ENCODE results near the gene RAB17. TPM values are rescaled to one million over a fixed set of nuclear protein-coding genes. Genes with fewer than 3 reads are reported as not detected.
A peak's percentile ranks its signal among the peaks of the same experiment; 100 is the strongest.
"Not testable (repeated sequence)": the region's sequence is repeated elsewhere in the genome, so short reads cannot be mapped to it uniquely, and the experiment has no call there.

Gene RAB17
- total and polyA plus RNA-seq, 7 donors = 0.33 to 48.8 (median 2.8) TPM

GRCh38 chr2:237612527-237613357, 22.2 kb upstream of the RAB17 start:
- intact Hi-C loops (cut with DNase I) = no loop called here
- Histone ChIP-seq H3K4me3 (no peak overlapping the region), H3K4me1 (peaks cover 0 to 41% (median 34%) of the 10 kb centered on the region in 4 donors), H3K9me3 (no peaks in the 10 kb centered on the region), H3K36me3 (no peaks in the 10 kb centered on the region), H3K27ac (no peak overlapping the region), H3K27me3 (no peaks in the 10 kb centered on the region)
- no peak for DNase-seq
- TF ChIP-seq POLR2A (IDR thresholded peaks at IDR 0.05) (no peak), CTCF (IDR thresholded peaks at IDR 0.05) (no peak), EP300 (IDR thresholded peaks at IDR 0.05) (no peak), POLR2AphosphoS5 (IDR thresholded peaks at IDR 0.05) (no peak)
- 93 to 94% methylated on average over 10 of the region's 10 CpGs for WGBS, 2 donors

GRCh38 chr2:237606522-237606921, 16.0 kb upstream of the RAB17 start:
- H3K36me3 ChIP-seq; intact Hi-C loops (cut with DNase I); H3K9me3 ChIP-seq; H3K4me1 ChIP-seq; H3K4me3 ChIP-seq; DNase-seq; H3K27ac ChIP-seq; H3K27me3 ChIP-seq: not testable (repeated sequence)
- WGBS, 2 donors = 85 to 97% methylated on average over 4 of the region's 4 CpGs

GRCh38 chr2:237604960-237605359, 14.4 kb upstream of the RAB17 start:
- WGBS, 2 donors = 72 to 94% methylated on average over 9 of the region's 9 CpGs
- intact Hi-C loops (cut with DNase I) = loop anchor here (5.0 kb wide), 1 partner anchor 142 kb away; no protein-coding TSS in a partner anchor
- Histone ChIP-seq H3K27me3 (no peaks in the 10 kb centered on the region), H3K4me1 (peaks cover 0 to 12% (median 8%) of the 10 kb centered on the region in 4 donors), H3K36me3 (no peaks in the 10 kb centered on the region), H3K27ac (no peak overlapping the region), H3K9me3 (no peaks in the 10 kb centered on the region), H3K4me3 (no peak overlapping the region)
- TF ChIP-seq CTCF (IDR thresholded peaks at IDR 0.05) (peak in 1 of 4 experiments; percentile 8), POLR2AphosphoS5 (IDR thresholded peaks at IDR 0.05) (no peak)
- DNase-seq = no peak

- Histone ChIP-seq H3K36me3 (no peaks in the 10 kb centered on the region), H3K4me1 (peaks cover 0 to 18% (median 14%) of the 10 kb centered on the region in 4 donors), H3K27ac (peak overlapping the region in 1 of 4 donors; percentile 44), H3K4me3 (no peak overlapping the region), H3K27me3 (no peaks in the 10 kb centered on the region), H3K9me3 (no peaks in the 10 kb centered on the region)
- intact Hi-C loops (cut with DNase I) = loop anchor here (5.0 kb wide), 1 partner anchor 143 kb away; no protein-coding TSS in a partner anchor
- TF ChIP-seq EP300 (IDR thresholded peaks at IDR 0.05) (no peak), CTCF (IDR thresholded peaks at IDR 0.05) (no peak), POLR2A (IDR thresholded peaks at IDR 0.05) (no peak), POLR2AphosphoS5 (IDR thresholded peaks at IDR 0.05) (no peak)
- WGBS, 2 donors = 88 to 95% methylated on average over 11 of the region's 11 CpGs
- no peak for DNase-seq
These were observed 13.9 kb upstream of the RAB17 start for GRCh38 chr2:237604391-237604790.

GRCh38 chr2:237603718-237604362, 13.3 kb upstream of the RAB17 start:
- H3K4me3 ChIP-seq = peak overlapping the region in 1 of 4 donors; percentile 4
- H3K27me3 ChIP-seq = no peaks in the 10 kb centered on the region
- H3K27ac ChIP-seq = peak overlapping the region in 2 of 4 donors; percentile 32 to 44
- no peak for DNase-seq
- 27 to 44% methylated on average over 15 of the region's 15 CpGs for WGBS, 2 donors
- peaks cover 0 to 21% (median 17%) of the 10 kb centered on the region in 4 donors for H3K4me1 ChIP-seq
- no peaks in the 10 kb centered on the region for H3K36me3 ChIP-seq
- intact Hi-C loops (cut with DNase I) = loop anchor here (5.0 kb wide), 1 partner anchor 143 kb away; no protein-coding TSS in a partner anchor
- H3K9me3 ChIP-seq = no peaks in the 10 kb centered on the region
- TF ChIP-seq POLR2A (IDR thresholded peaks at IDR 0.05) (no peak), EP300 (IDR thresholded peaks at IDR 0.05) (peak in 1 of 4 donors; percentile 18), POLR2AphosphoS5 (IDR thresholded peaks at IDR 0.05) (peak; percentile 40 to 77 (median 57))
